ENCODE data around the gene EXOC2. TPM values are rescaled to one million over a fixed set of nuclear protein-coding genes. Genes with fewer than 3 reads are reported as not detected.

The EXOC2 gene
- total RNA-seq, 2 donors from 2014 or later, result 28.1 to 35.0 TPM

GRCh38 chr6:436308-437036 is 256.5 kb downstream of the EXOC2 start:
- Mint-ChIP-seq H3K9me3 (peaks cover 10% of the 10 kb centered on the region), H3K36me3 (ENCODE audit: low read depth) (no peaks in the 10 kb centered on the region), H3K27me3 (ENCODE audit: insufficient read depth) (peaks cover 8% of the 10 kb centered on the region), H3K27ac (no peak overlapping the region), H3K4me3 (no peak overlapping the region), H3K4me1 (no peaks in the 10 kb centered on the region)
- 92 to 93% methylated on average over 22 to 25 of the region's 25 CpGs for WGBS, 2 experiments (ENCODE audit: insufficient coverage in 1 of 2, insufficient read length in 1 of 2)
- Histone ChIP-seq H3K4me3 (ENCODE audit: low read length) (no peak overlapping the region), H3K27me3 (ENCODE audit: control insufficient read depth, insufficient read depth, low read length, poor library complexity, severe bottlenecking) (no peaks in the 10 kb centered on the region), H3K9ac (ENCODE audit: extremely low read depth, low read length, poor library complexity, severe bottlenecking) (no peak overlapping the region), H3K27ac (ENCODE audit: low read depth, low read length) (no peak overlapping the region), H3K4me1 (ENCODE audit: control insufficient read depth, insufficient read depth, low read length) (no peaks in the 10 kb centered on the region), H3K9me3 (ENCODE audit: control insufficient read depth, low read length) (no peaks in the 10 kb centered on the region), H3K36me3 (ENCODE audit: control insufficient read depth, insufficient read depth, low read length) (no peaks in the 10 kb centered on the region)
- no peak for TF ChIP-seq CTCF (conservative IDR thresholded peaks at IDR 0.05)
- DNase-seq, result no peak

- H3K27me3 Mint-ChIP-seq (ENCODE audit: insufficient read depth), result peaks cover 5% of the 10 kb centered on the region
- no peak for DNase-seq
- no peak overlapping the region for H3K27ac ChIP-seq (ENCODE audit: low read depth, low read length)
- H3K9me3 ChIP-seq (ENCODE audit: control insufficient read depth, low read length), result no peaks in the 10 kb centered on the region
- H3K27ac Mint-ChIP-seq, result no peak overlapping the region
- H3K27me3 ChIP-seq (ENCODE audit: control insufficient read depth, insufficient read depth, low read length, poor library complexity, severe bottlenecking), result no peaks in the 10 kb centered on the region
- H3K4me3 Mint-ChIP-seq, result no peak overlapping the region
- no peaks in the 10 kb centered on the region for H3K36me3 Mint-ChIP-seq (ENCODE audit: low read depth)
- H3K36me3 ChIP-seq (ENCODE audit: control insufficient read depth, insufficient read depth, low read length), result no peaks in the 10 kb centered on the region
- TF ChIP-seq CTCF (conservative IDR thresholded peaks at IDR 0.05), result no peak
- H3K4me1 Mint-ChIP-seq, result no peaks in the 10 kb centered on the region
- H3K9ac ChIP-seq (ENCODE audit: extremely low read depth, low read length, poor library complexity, severe bottlenecking), result no peak overlapping the region
- 95% methylated on average over 15 to 50 of the region's 50 CpGs for WGBS, 2 experiments (ENCODE audit: insufficient coverage in 1 of 2, insufficient read length in 1 of 2)
- H3K4me1 ChIP-seq (ENCODE audit: control insufficient read depth, insufficient read depth, low read length), result no peaks in the 10 kb centered on the region
- H3K9me3 Mint-ChIP-seq, result peaks cover 10% of the 10 kb centered on the region
- no peak overlapping the region for H3K4me3 ChIP-seq (ENCODE audit: low read length)
Observed at GRCh38 chr6:435441-436307, 257.3 kb downstream of the EXOC2 start.

Other genes starting within 250 kb of the EXOC2 start
- 1 to 10 TPM; 1.0 to 1.1 TPM for gene HUS1B, start 36.0 kb downstream of the EXOC2 start, total RNA-seq

All from endodermal cell (in vitro differentiated cells).